Keratinocyte (primary cell): Measurements from ENCODE around the gene SPINK14. TPM values are rescaled to one million over a fixed set of nuclear protein-coding genes. Genes with fewer than 3 reads are reported as not detected.

ENCODE experiments used
- DNase-seq: peaks from one replicate; pipeline ENCODE4 v3.0.0-alpha.2; 2011; ENCODE audit warnings: low read depth, missing footprints, low spot score
- FAIRE-seq: peaks from 2 replicates; lab custom pipeline; 2011; peaks lifted over from hg19 to GRCh38; lab: Jason Lieb, UNC
- H2AFZ ChIP-seq: 2 replicates; pipeline ENCODE4 v1.6.0; 2012; ENCODE audit warnings: low read length, control low read depth, inconsistent platforms; ENCODE audit not compliant: control insufficient read depth
- H3K27ac ChIP-seq: 2 replicates; pipeline ENCODE4 v1.5.1; 2011; ENCODE audit warnings: low read length; ENCODE audit not compliant: control insufficient read depth, insufficient read depth
- H3K27me3 ChIP-seq: 3 replicates; pipeline ENCODE4 v1.6.0; 2011; ENCODE audit warnings: low read length; ENCODE audit not compliant: control insufficient read depth, insufficient read depth; ENCODE audit errors: extremely low read depth
- H3K36me3 ChIP-seq, 2 experiments: 2 replicates in 1 of 2; 3 replicates in 1 of 2; pipeline ENCODE4 v1.5.1; 2011; ENCODE audit warnings: low read length in 2 of 2, mild to moderate bottlenecking in 1 of 2; ENCODE audit not compliant: control insufficient read depth in 2 of 2, insufficient read depth in 2 of 2; ENCODE audit errors: extremely low read depth in 1 of 2
- H3K4me1 ChIP-seq: 3 replicates; pipeline ENCODE4 v1.5.1; 2011; ENCODE audit warnings: low read length; ENCODE audit not compliant: control insufficient read depth, insufficient read depth; ENCODE audit errors: extremely low read depth
- H3K4me2 ChIP-seq: 3 replicates; pipeline ENCODE4 v1.6.0; 2011; ENCODE audit warnings: low read depth, low read length; ENCODE audit not compliant: control insufficient read depth, insufficient read depth; ENCODE audit errors: extremely low read depth
- H3K4me3 ChIP-seq, 3 experiments: fragments of 200-600 bp in 1 of 3; sonication (generic) in 1 of 3; 2 replicates in 2 of 3; 3 replicates in 1 of 3; pipeline ENCODE4 v1.5.1; 2011 to 2016; ENCODE audit warnings: low read length in 3 of 3, mild to moderate bottlenecking in 3 of 3, control low read depth in 2 of 3, inconsistent platforms in 1 of 3, low read depth in 1 of 3, mixed read lengths in 1 of 3, mixed run types in 1 of 3, moderate library complexity in 1 of 3; ENCODE audit not compliant: control insufficient read depth in 2 of 3, insufficient read depth in 2 of 3; ENCODE audit errors: extremely low read depth in 1 of 3
- H3K79me2 ChIP-seq: 2 replicates; pipeline ENCODE4 v1.6.0; 2012; ENCODE audit warnings: low read length; ENCODE audit not compliant: control insufficient read depth, insufficient read depth
- H3K9ac ChIP-seq: 3 replicates; pipeline ENCODE4 v1.6.0; 2011; ENCODE audit warnings: low read length; ENCODE audit not compliant: control insufficient read depth, insufficient read depth; ENCODE audit errors: extremely low read depth
- H3K9me1 ChIP-seq: 3 replicates; pipeline ENCODE4 v1.6.0; 2011; ENCODE audit warnings: low read length; ENCODE audit not compliant: control insufficient read depth, insufficient read depth; ENCODE audit errors: extremely low read depth
- H3K9me3 ChIP-seq: 2 replicates; pipeline ENCODE4 v1.5.1; 2012; ENCODE audit warnings: low read depth, low read length; ENCODE audit not compliant: control insufficient read depth
- H4K20me1 ChIP-seq: 3 replicates; pipeline ENCODE4 v1.6.0; 2011; ENCODE audit warnings: low read length; ENCODE audit not compliant: control insufficient read depth, insufficient read depth; ENCODE audit errors: extremely low read depth
- CTCF ChIP-seq, 3 experiments: IDR thresholded peaks in 1 of 3; conservative IDR thresholded peaks in 1 of 3; optimal IDR thresholded peaks in 1 of 3; 2 replicates in 2 of 3; 3 replicates in 1 of 3; pipeline versions ENCODE3 to v1.5.1; 2011; ENCODE audit warnings: low read length in 3 of 3, mild to moderate bottlenecking in 3 of 3, moderate library complexity in 2 of 3, control low read depth in 1 of 3, inconsistent platforms in 1 of 3; ENCODE audit not compliant: insufficient read depth in 2 of 3; ENCODE audit errors: extremely low read depth in 1 of 3
- EZH2 ChIP-seq: IDR thresholded peaks from one replicate; pipeline ENCODE4 v1.6.1; 2012; ENCODE audit warnings: inconsistent platforms, mild to moderate bottlenecking, low read length, moderate library complexity
- dilution Hi-C: fragments of 300-500 bp; cut with MboI; formaldehyde crosslinking; loops from one replicate; pipeline ENCODE4 v1.7.0; 2020; ENCODE audit warnings: low sequenced_read_pairs; ENCODE audit not compliant: extremely low pct_ligation_motif_present
- polyA minus RNA-seq, 3 experiments: library from RNA; depleted of rRNA, polyadenylated mRNA; stranded (reverse); fragments of >200 nt; gene quantifications; 1 replicate in 1 of 3; 2 replicates in 1 of 3; 3 replicates in 1 of 3; pipeline ENCODE4 v1.2.3, GENCODE V29; 2011
- polyA plus RNA-seq, 5 experiments: library from polyadenylated mRNA; depleted of rRNA in 3 of 5; stranded (reverse) in 3 of 5; stranded (forward) in 1 of 5; unstranded in 1 of 5; fragments of >200 nt; gene quantifications; 1 replicate in 1 of 5; 2 replicates in 3 of 5; 3 replicates in 1 of 5; pipeline versions ENCODE4 v1.2.1 to v1.2.3, GENCODE V29; 2011 to 2012; ENCODE audit warnings: missing spikeins in 2 of 5, low read depth in 1 of 5, low replicate concordance in 1 of 5

The SPINK14 gene
- not detected in 3 replicates for polyA plus RNA-seq
- polyA plus RNA-seq (2011; ENCODE audit: low read depth): not detected
- not detected in 2 replicates for polyA plus RNA-seq (2011; cell fraction: cytosol; rRNA removed)
- polyA plus RNA-seq (2011; cell fraction: nucleus; rRNA removed): not detected in 2 replicates
- not detected in 2 replicates for polyA plus RNA-seq (2012; ENCODE audit: low replicate concordance)
- not detected in 3 replicates for polyA minus RNA-seq
- not detected for polyA minus RNA-seq (2011; cell fraction: cytosol; rRNA and poly(A)+ RNA removed)
- polyA minus RNA-seq (2011; cell fraction: nucleus; rRNA and poly(A)+ RNA removed): not detected in 2 replicates

GRCh38 chr5:148168246-148168645 is at the start of gene SPINK14:
Gene SPINK14 (plus strand): TSS chr5:148168546. CDS start chr5:148169733, 1,187 bp downstream.
- dilution Hi-C loops: no loop called here
- Histone ChIP-seq H4K20me1 (no peaks in the 10 kb centered on the region), H3K36me3 (no peaks in the 10 kb centered on the region), H3K4me1 (no peaks in the 10 kb centered on the region), H3K27ac (no peak within 1 kb of the TSS), H2AFZ (no peak within 1 kb of the TSS), H3K27me3 (no peaks in the 10 kb centered on the region), H3K4me3 (no peak within 1 kb of the TSS), H3K79me2 (no peaks in the 10 kb centered on the region), H3K9me3 (no peaks in the 10 kb centered on the region), H3K9me1 (no peaks in the 10 kb centered on the region), H3K4me2 (no peak within 1 kb of the TSS), H3K9ac (no peak within 1 kb of the TSS)
- FAIRE-seq: no peak
- DNase-seq: no peak
- TF ChIP-seq CTCF (optimal IDR thresholded peaks at IDR 0.05 in 1 of 3, IDR thresholded peaks at IDR 0.05 in 1 of 3, conservative IDR thresholded peaks at IDR 0.05 in 1 of 3; ENCODE audit: extremely low read depth in 1 of 3, insufficient read depth in 2 of 3, low read length in 3 of 3) (no peak), EZH2 (no peak)

GRCh38 chr5:148120317-148120716 is 48.0 kb upstream of the SPINK14 start:
- DNase-seq (no peak), FAIRE-seq (no peak)
- Histone ChIP-seq H3K9me1 (no peaks in the 10 kb centered on the region), H3K4me2 (no peak overlapping the region), H3K79me2 (no peaks in the 10 kb centered on the region), H4K20me1 (no peaks in the 10 kb centered on the region), H3K9me3 (no peaks in the 10 kb centered on the region), H3K4me1 (no peaks in the 10 kb centered on the region), H3K36me3 (peaks cover 0 to 11% of the 10 kb centered on the region in 2 experiments), H2AFZ (no peak overlapping the region), H3K27me3 (no peaks in the 10 kb centered on the region), H3K27ac (no peak overlapping the region), H3K9ac (no peak overlapping the region), H3K4me3 (no peak overlapping the region)
- no peak for TF ChIP-seq CTCF (optimal IDR thresholded peaks at IDR 0.05 in 1 of 3, IDR thresholded peaks at IDR 0.05 in 1 of 3, conservative IDR thresholded peaks at IDR 0.05 in 1 of 3; ENCODE audit: extremely low read depth in 1 of 3, insufficient read depth in 2 of 3, low read length in 3 of 3)
- TF ChIP-seq EZH2: no peak
- dilution Hi-C loops: no loop called here
